Smooth muscle cell (in vitro differentiated cells): ENCODE results near the gene UHRF1. TPM values are rescaled to one million over a fixed set of nuclear protein-coding genes. Genes with fewer than 3 reads are reported as not detected.
"Not testable (repeated sequence)": the region's sequence is repeated elsewhere in the genome, so short reads cannot be mapped to it uniquely, and the experiment has no call there.

Experiments
- DNase-seq: peaks from one replicate; lab custom pipeline; 2025; ENCODE audit not compliant: unreplicated experiment; lab: John Stamatoyannopoulos, UW
- H2AFZ ChIP-seq: fragments of 200-600 bp; sonication (generic); 2 replicates; pipeline ENCODE4 v1.6.0; 2016; ENCODE audit warnings: antibody characterized with exemption, low read depth, mild to moderate bottlenecking
- H3F3A ChIP-seq: fragments of 200-600 bp; sonication (generic); 2 replicates; pipeline ENCODE4 v1.6.0; 2017; ENCODE audit warnings: antibody characterized with exemption, low read depth
- H3K27ac ChIP-seq: fragments of 200-600 bp; sonication (generic); 2 replicates; pipeline ENCODE4 v1.5.1; 2016; ENCODE audit warnings: low read depth, mild to moderate bottlenecking
- H3K27me3 ChIP-seq: fragments of 200-600 bp; sonication (generic); 2 replicates; pipeline ENCODE4 v1.6.1; 2016; ENCODE audit warnings: low read depth, mild to moderate bottlenecking
- H3K36me3 ChIP-seq: fragments of 200-600 bp; sonication (generic); 2 replicates; pipeline ENCODE4 v1.5.1; 2016; ENCODE audit warnings: low read depth
- H3K4me1 ChIP-seq: fragments of 200-600 bp; sonication (generic); 2 replicates; pipeline ENCODE4 v1.5.1; 2016; ENCODE audit warnings: low read depth
- H3K4me2 ChIP-seq: fragments of 200-600 bp; sonication (generic); 2 replicates; pipeline ENCODE4 v1.6.0; 2016; ENCODE audit warnings: mild to moderate bottlenecking
- H3K4me3 ChIP-seq: fragments of 200-600 bp; sonication (generic); 2 replicates; pipeline ENCODE4 v1.5.1; 2016; ENCODE audit warnings: mild to moderate bottlenecking
- H3K79me2 ChIP-seq: fragments of 200-600 bp; sonication (generic); 2 replicates; pipeline ENCODE4 v1.6.0; 2016; ENCODE audit warnings: low read depth, mild to moderate bottlenecking
- H3K9ac ChIP-seq: fragments of 200-600 bp; sonication (generic); 2 replicates; pipeline ENCODE4 v1.6.0; 2016; ENCODE audit warnings: low read depth
- H3K9me3 ChIP-seq: fragments of 200-600 bp; sonication (generic); replicated peaks from 2 replicates; pipeline ENCODE4 v1.5.1; 2016; ENCODE audit warnings: low read depth
- H4K20me1 ChIP-seq: fragments of 200-600 bp; sonication (generic); 2 replicates; pipeline ENCODE4 v1.6.0; 2016; ENCODE audit warnings: low read depth
- CTCF ChIP-seq: fragments of 200-600 bp; sonication (generic); IDR thresholded peaks from 2 replicates; pipeline ENCODE4 v1.5.1; 2017; ENCODE audit warnings: borderline replicate concordance, mild to moderate bottlenecking, antibody characterized with exemption; ENCODE audit not compliant: insufficient read depth, poor library complexity, severe bottlenecking
- WGBS: methylation state at CpG from one replicate; pipeline ENCODE4 v1.1.7; 2016; ENCODE audit warnings: low lambda C conversion rate; 5-methylcytosine and 5-hydroxymethylcytosine counted together
- polyA plus RNA-seq: library from polyadenylated mRNA; unstranded; fragments of >200 nt; fragmentation: Nextera tagmentation; extraction: Ambion mirVana; gene quantifications from 2 replicates; pipeline ENCODE4 v1.2.1, GENCODE V29; 2016
- total RNA-seq: library from RNA; depleted of rRNA; stranded (reverse); fragments of >200 nt; gene quantifications from 2 replicates; pipeline ENCODE4 v1.2.3, GENCODE V29; 2014

UHRF1 gene
- total and polyA plus RNA-seq, 2 experiments from 2014 or later, result 11.3 to 27.2 TPM

- no peak overlapping the region for H3K9ac ChIP-seq
- H3K27ac ChIP-seq, result no peak overlapping the region
- 50% methylated on average over 26 of the region's 30 CpGs for WGBS
Measured at GRCh38 chr19:4877753-4878490, 31.4 kb upstream of the UHRF1 start.

GRCh38 chr19:4878491-4878968, 30.8 kb upstream of the UHRF1 start:
- H3K9me3 ChIP-seq, result no peaks in the 10 kb centered on the region
- TF ChIP-seq CTCF, result no peak
- H3K27ac ChIP-seq, result no peak overlapping the region
- no peak overlapping the region for H2AFZ ChIP-seq
- no peaks in the 10 kb centered on the region for H4K20me1 ChIP-seq
- H3K4me1 ChIP-seq, result peaks cover 9% of the 10 kb centered on the region
- H3K9ac ChIP-seq, result no peak overlapping the region
- WGBS, result 81% methylated on average over 22 of the region's 23 CpGs
- no peak overlapping the region for H3K4me3 ChIP-seq
- no peaks in the 10 kb centered on the region for H3K27me3 ChIP-seq
- DNase-seq, result no peak
- H3K36me3 ChIP-seq, result no peaks in the 10 kb centered on the region
- H3K4me2 ChIP-seq, result peak overlapping the region; percentile 26
- H3F3A ChIP-seq, result no peaks in the 10 kb centered on the region
- H3K79me2 ChIP-seq, result no peaks in the 10 kb centered on the region

More at GRCh38 chr19:4877753-4878490, 31.4 kb upstream of the UHRF1 start:
- H2AFZ ChIP-seq, result peak overlapping the region; percentile 81
- no peak for TF ChIP-seq CTCF
- H4K20me1 ChIP-seq, result no peaks in the 10 kb centered on the region
- H3F3A ChIP-seq, result no peaks in the 10 kb centered on the region
- H3K4me3 ChIP-seq, result no peak overlapping the region
- H3K27me3 ChIP-seq, result no peaks in the 10 kb centered on the region
- H3K4me2 ChIP-seq, result peak overlapping the region; percentile 26
- no peaks in the 10 kb centered on the region for H3K9me3 ChIP-seq
- DNase-seq, result no peak
- H3K79me2 ChIP-seq, result no peaks in the 10 kb centered on the region
- no peaks in the 10 kb centered on the region for H3K36me3 ChIP-seq
- peaks cover 9% of the 10 kb centered on the region for H3K4me1 ChIP-seq

GRCh38 chr19:4879041-4879440, 30.3 kb upstream of the UHRF1 start:
- Histone ChIP-seq H3K9ac (no peak overlapping the region), H3K4me1 (peaks cover 9% of the 10 kb centered on the region), H3K9me3 (no peaks in the 10 kb centered on the region), H3K4me3 (no peak overlapping the region), H3K36me3 (no peaks in the 10 kb centered on the region), H3K79me2 (no peaks in the 10 kb centered on the region), H4K20me1 (no peaks in the 10 kb centered on the region), H3K27ac (no peak overlapping the region), H3K4me2 (no peak overlapping the region), H3F3A (no peaks in the 10 kb centered on the region), H2AFZ (no peak overlapping the region), H3K27me3 (no peaks in the 10 kb centered on the region)
- WGBS, result 92% methylated on average over 11 of the region's 11 CpGs
- TF ChIP-seq CTCF, result no peak
- DNase-seq, result no peak

- not testable (repeated sequence) for H3K27ac ChIP-seq, H3K9me3 ChIP-seq, H3F3A ChIP-seq, H2AFZ ChIP-seq, H3K36me3 ChIP-seq, H3K79me2 ChIP-seq, H3K9ac ChIP-seq, H3K4me2 ChIP-seq, H3K27me3 ChIP-seq, H3K4me1 ChIP-seq, DNase-seq, H4K20me1 ChIP-seq, H3K4me3 ChIP-seq
- 87% methylated on average over 6 of the region's 6 CpGs for WGBS
Measured at GRCh38 chr19:4882874-4883273, 26.4 kb upstream of the UHRF1 start.

DNA sequence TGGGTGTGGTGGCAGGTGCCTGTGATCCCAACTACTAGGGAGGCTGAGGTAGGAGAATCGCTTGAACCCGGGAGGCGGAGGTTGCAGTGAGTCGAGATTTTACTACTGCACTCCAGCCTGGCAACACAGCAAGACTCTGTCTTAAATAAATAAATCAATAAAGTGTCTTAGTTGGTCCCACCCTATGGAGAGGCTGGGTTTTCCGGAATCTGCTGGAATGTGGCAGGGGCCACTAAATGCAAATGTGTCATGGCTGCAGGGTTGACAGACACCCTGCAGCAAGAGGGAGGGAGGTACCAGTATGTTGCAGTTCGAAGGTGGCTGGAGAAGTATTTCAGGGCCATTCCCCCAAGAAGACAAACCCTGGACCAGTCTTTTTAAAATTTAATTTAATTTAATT, 24.3 kb upstream of the UHRF1 start:
- H3K27me3 ChIP-seq, H3K27ac ChIP-seq, H3K36me3 ChIP-seq, H4K20me1 ChIP-seq, H3K79me2 ChIP-seq, H3K9me3 ChIP-seq, H3K4me2 ChIP-seq, H3K9ac ChIP-seq, H3K4me3 ChIP-seq, DNase-seq, H3F3A ChIP-seq, H3K4me1 ChIP-seq, H2AFZ ChIP-seq: not testable (repeated sequence)
- WGBS, result 77% methylated on average over 6 of the region's 6 CpGs

DNA sequence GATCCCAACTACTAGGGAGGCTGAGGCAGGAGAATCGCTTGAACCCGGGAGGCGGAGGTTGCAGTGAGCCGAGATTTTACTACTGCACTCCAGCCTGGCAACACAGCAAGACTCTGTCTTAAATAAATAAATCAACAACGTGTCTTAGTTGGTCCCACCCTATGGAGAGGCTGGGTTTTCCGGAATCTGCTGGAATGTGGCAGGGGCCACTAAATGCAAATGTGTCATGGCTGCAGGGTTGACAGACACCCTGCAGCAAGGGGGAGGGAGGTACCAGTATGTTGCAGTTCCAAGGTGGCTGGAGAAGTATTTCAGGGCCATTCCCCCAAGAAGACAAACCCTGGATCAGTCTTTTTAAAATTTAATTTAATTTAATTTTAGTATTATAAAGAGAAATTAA, 21.5 kb upstream of the UHRF1 start:
- H3K27ac ChIP-seq, H2AFZ ChIP-seq, H3K4me1 ChIP-seq, H3K4me3 ChIP-seq, H3K79me2 ChIP-seq, H3K9me3 ChIP-seq, H3K4me2 ChIP-seq, H3K27me3 ChIP-seq, H4K20me1 ChIP-seq, DNase-seq, H3K36me3 ChIP-seq, H3K9ac ChIP-seq, H3F3A ChIP-seq: not testable (repeated sequence)
- WGBS, result 79% methylated on average over 5 of the region's 6 CpGs
